ENCODE data around the gene ITPR1.
"Not testable (repeated sequence)": the region's sequence is repeated elsewhere in the genome, so short reads cannot be mapped to it uniquely, and the experiment has no call there.

The ITPR1 gene

GRCh38 chr3:4749567-4750002, 256.4 kb downstream of the ITPR1 start:
- DNase-seq: no peak

- DNase-seq: no peak
These were observed 257.3 kb downstream of the ITPR1 start for GRCh38 chr3:4750306-4750968.

- no peak for DNase-seq
These were observed 257.9 kb downstream of the ITPR1 start for GRCh38 chr3:4751029-4751501.

- peak; percentile 81 for DNase-seq
These were observed 258.5 kb downstream of the ITPR1 start for GRCh38 chr3:4751502-4752101.

GRCh38 chr3:4752201-4753072, 259.3 kb downstream of the ITPR1 start:
- no peak for DNase-seq

- DNase-seq: no peak
These were observed 260.0 kb downstream of the ITPR1 start for GRCh38 chr3:4753073-4753691.

GRCh38 chr3:4754180-4755086, 261.3 kb downstream of the ITPR1 start:
- no peak for DNase-seq

GRCh38 chr3:4755566-4755965, 262.4 kb downstream of the ITPR1 start:
- no peak for DNase-seq

GRCh38 chr3:4756057-4756775, 263.1 kb downstream of the ITPR1 start:
- DNase-seq: no peak

- no peak for DNase-seq
These were observed 263.9 kb downstream of the ITPR1 start for GRCh38 chr3:4756855-4757574.

- DNase-seq: no peak
These were observed 264.6 kb downstream of the ITPR1 start for GRCh38 chr3:4757575-4758248.

GRCh38 chr3:4758249-4758860, 265.2 kb downstream of the ITPR1 start:
- no peak for DNase-seq

- DNase-seq: no peak
These were observed 266.0 kb downstream of the ITPR1 start for GRCh38 chr3:4758957-4759656.

- DNase-seq: no peak
These were observed 266.7 kb downstream of the ITPR1 start for GRCh38 chr3:4759689-4760312.

GRCh38 chr3:4761759-4762158, 268.6 kb downstream of the ITPR1 start:
- DNase-seq: no peak

GRCh38 chr3:4762481-4763230, 269.5 kb downstream of the ITPR1 start:
- DNase-seq: not testable (repeated sequence)

GRCh38 chr3:4763604-4764247, 270.6 kb downstream of the ITPR1 start:
- no peak for DNase-seq

Data from NCI-H226 (cell line).